Ureter (tissue), 1 donor: ENCODE data around the gene SZT2. TPM values are rescaled to one million over a fixed set of nuclear protein-coding genes. Genes with fewer than 3 reads are reported as not detected.

ENCODE experiments used
- DNase-seq: peaks from one replicate; pipeline ENCODE4 v3.0.0-alpha.2; 2020; ENCODE audit warnings: low spot score
- total RNA-seq: library from RNA; stranded (reverse); gene quantifications from one replicate; pipeline ENCODE4 v1.2.4, GENCODE V29; 2023
- donor health status: DM: yes; HTN: yes; CAD: no.

SZT2 gene
- total RNA-seq, 1 donor from 2014 or later = 105 TPM

GRCh38 chr1:43441894-43442637 lies 52.4 kb downstream of the SZT2 start:
- no peak for DNase-seq

- no peak for DNase-seq
Measured at GRCh38 chr1:43442756-43443155, 53.1 kb downstream of the SZT2 start.

GRCh38 chr1:43443197-43443946 lies 53.7 kb downstream of the SZT2 start:
- no peak for DNase-seq

GRCh38 chr1:43444151-43444828 lies 54.6 kb downstream of the SZT2 start:
- no peak for DNase-seq

- DNase-seq = no peak
Measured at GRCh38 chr1:43444836-43445235, 55.1 kb downstream of the SZT2 start.

GRCh38 chr1:43445606-43446387 lies 56.1 kb downstream of the SZT2 start:
- no peak for DNase-seq

GRCh38 chr1:43446388-43446740 lies 56.7 kb downstream of the SZT2 start:
- no peak for DNase-seq

- DNase-seq = no peak
Measured at GRCh38 chr1:43446881-43447835, 57.5 kb downstream of the SZT2 start.

GRCh38 chr1:43447891-43448708 lies 58.4 kb downstream of the SZT2 start:
- DNase-seq = no peak

GRCh38 chr1:43448955-43449707 lies 59.4 kb downstream of the SZT2 start:
- DNase-seq = no peak

GRCh38 chr1:43449708-43450069 lies 60.0 kb downstream of the SZT2 start:
- DNase-seq = no peak

GRCh38 chr1:43450251-43450941 lies 60.7 kb downstream of the SZT2 start:
- DNase-seq = no peak

- DNase-seq = no peak
Measured at GRCh38 chr1:43451157-43451591, 61.5 kb downstream of the SZT2 start.

- DNase-seq = no peak
Measured at GRCh38 chr1:43451701-43452532, 62.2 kb downstream of the SZT2 start.

- DNase-seq = no peak
Measured at GRCh38 chr1:43452789-43453441, 63.2 kb downstream of the SZT2 start.

GRCh38 chr1:43453442-43454269 lies 64.0 kb downstream of the SZT2 start, which contains the start of gene HYI:
HYI (minus strand) TSS chr1:43453931; CDS start chr1:43453793, 138 bp downstream.
- DNase-seq = peak; percentile 92
